A549 (cell line): ENCODE results near the gene TSEN34.

Experiments
- CTCF ChIP-seq: fragments of >200 bp; sonication (Bioruptor Twin); formaldehyde crosslinking; IDR thresholded peaks from 3 replicates; pipeline ENCODE4 v1.5.1; 2016
- ELK1 ChIP-seq: fragments of 150-350 bp; IDR thresholded peaks from 2 replicates; pipeline ENCODE4 v1.6.1; 2014; ENCODE audit warnings: low read depth, mild to moderate bottlenecking, low read length
- MAZ ChIP-seq: fragments of 150-350 bp; IDR thresholded peaks from 2 replicates; pipeline ENCODE4 v1.6.1; 2014; ENCODE audit warnings: antibody characterized with exemption, low read depth, low read length, borderline replicate concordance
- NFE2L2 ChIP-seq: fragments of 150-350 bp; conservative IDR thresholded peaks from 2 replicates; pipeline ENCODE4 v1.6.1; 2014; ENCODE audit warnings: low read length
- POLR2A ChIP-seq: IDR thresholded peaks from 2 replicates; pipeline ENCODE4 v1.6.1; 2012; ENCODE audit warnings: mild to moderate bottlenecking, low read length

- TF ChIP-seq CTCF (no peak), MAZ (no peak), NFE2L2 (no peak), POLR2A (no peak), ELK1 (no peak)
These were observed 32.2 kb upstream of the TSEN34 start for GRCh38 chr19:54158812-54159351.
